ENCODE results near the gene CORO7.

- no peak for TF ChIP-seq CTCF (IDR thresholded peaks at IDR 0.05 in 2 of 3, conservative IDR thresholded peaks at IDR 0.05 in 1 of 3; ENCODE audit: insufficient read depth in 2 of 3, low read depth in 1 of 3, low read length in 3 of 3)
- TF ChIP-seq YY1 (IDR thresholded peaks at IDR 0.05; ENCODE audit: borderline replicate concordance in 1 of 3, control insufficient read depth in 1 of 3, extremely low read depth in 1 of 3, insufficient read depth in 3 of 3, insufficient read length in 1 of 3, insufficient replicate concordance in 2 of 3, low read depth in 1 of 3, low read length in 2 of 3), result no peak
- TF ChIP-seq MCM2 (IDR thresholded peaks at IDR 0.05; ENCODE audit: low read depth), result no peak
- TF ChIP-seq NFXL1 (CRISPR knock-in tag; IDR thresholded peaks at IDR 0.05), result no peak
- no peak for TF ChIP-seq ASH1L (IDR thresholded peaks at IDR 0.05; ENCODE audit: borderline replicate concordance, low read depth, partially characterized antibody)
- TF ChIP-seq MAX (CRISPR knock-in tag; IDR thresholded peaks at IDR 0.05), result no peak
- TF ChIP-seq LEF1 (IDR thresholded peaks at IDR 0.05), result no peak
- no peak for TF ChIP-seq JUN (IDR thresholded peaks at IDR 0.05; ENCODE audit: borderline replicate concordance, low read depth, low read length)
- TF ChIP-seq JUN (CRISPR knock-in tag; IDR thresholded peaks at IDR 0.05; ENCODE audit: borderline replicate concordance), result no peak
- TF ChIP-seq HINFP (tag; conservative IDR thresholded peaks at IDR 0.05; ENCODE audit: low read depth), result no peak
- TF ChIP-seq CHD2 (IDR thresholded peaks at IDR 0.05; ENCODE audit: low read depth, low read length), result no peak
- TF ChIP-seq PRPF4 (IDR thresholded peaks at IDR 0.05; ENCODE audit: insufficient read depth, low read depth, low read length, poor library complexity, severe bottlenecking), result no peak
- no peak for TF ChIP-seq CBFA2T3 (IDR thresholded peaks at IDR 0.05)
Measured at GRCh38 chr16:4347010-4347409, 69.4 kb downstream of the CORO7 start.

Data from K562 (cell line).